Measurements from ENCODE around the gene MYRIP.

Gene MYRIP

GRCh38 chr3:40213556-40213955 lies 404.1 kb downstream of the MYRIP start:
- no peak overlapping the region for H2AFZ ChIP-seq (ENCODE audit: low read length)
- no peak overlapping the region for H3K4me3 ChIP-seq (ENCODE audit: low read depth, low read length, poor library complexity, severe bottlenecking)
- no peaks in the 10 kb centered on the region for H3K9me2 ChIP-seq (ENCODE audit: low read depth, low read length)
- TF ChIP-seq CTCF (IDR thresholded peaks at IDR 0.05; ENCODE audit: low read length) (no peak), EZH2 (IDR thresholded peaks at IDR 0.05; ENCODE audit: borderline replicate concordance, low read length) (no peak)
- H4K20me1 ChIP-seq (ENCODE audit: insufficient read depth, low read length) = no peaks in the 10 kb centered on the region
- H3K9ac ChIP-seq (ENCODE audit: low read length) = no peak overlapping the region
- H3F3A ChIP-seq (ENCODE audit: insufficient read depth, low read length) = no peaks in the 10 kb centered on the region
- H3K79me2 ChIP-seq (ENCODE audit: insufficient read depth, low read length) = no peaks in the 10 kb centered on the region
- H3K4me1 ChIP-seq (ENCODE audit: insufficient read depth, low read length, severe bottlenecking) = no peaks in the 10 kb centered on the region
- H3K27ac ChIP-seq (ENCODE audit: low read depth, low read length, poor library complexity, severe bottlenecking) = no peak overlapping the region
- H3K4me2 ChIP-seq (ENCODE audit: low read length) = no peak overlapping the region
- no peaks in the 10 kb centered on the region for H3K9me3 ChIP-seq (ENCODE audit: low read length)
- H3K36me3 ChIP-seq (ENCODE audit: insufficient read depth, low read length) = no peaks in the 10 kb centered on the region
- no peaks in the 10 kb centered on the region for H3K27me3 ChIP-seq (ENCODE audit: insufficient read depth, low read length)

GRCh38 chr3:40215015-40215414 lies 405.6 kb downstream of the MYRIP start:
- no peak overlapping the region for H3K9ac ChIP-seq (ENCODE audit: low read length)
- no peaks in the 10 kb centered on the region for H3K79me2 ChIP-seq (ENCODE audit: insufficient read depth, low read length)
- no peaks in the 10 kb centered on the region for H3K9me3 ChIP-seq (ENCODE audit: low read length)
- no peaks in the 10 kb centered on the region for H4K20me1 ChIP-seq (ENCODE audit: insufficient read depth, low read length)
- H3K36me3 ChIP-seq (ENCODE audit: insufficient read depth, low read length) = no peaks in the 10 kb centered on the region
- no peaks in the 10 kb centered on the region for H3K9me2 ChIP-seq (ENCODE audit: low read depth, low read length)
- H2AFZ ChIP-seq (ENCODE audit: low read length) = no peak overlapping the region
- no peaks in the 10 kb centered on the region for H3F3A ChIP-seq (ENCODE audit: insufficient read depth, low read length)
- no peak overlapping the region for H3K4me3 ChIP-seq (ENCODE audit: low read depth, low read length, poor library complexity, severe bottlenecking)
- no peaks in the 10 kb centered on the region for H3K27me3 ChIP-seq (ENCODE audit: insufficient read depth, low read length)
- H3K27ac ChIP-seq (ENCODE audit: low read depth, low read length, poor library complexity, severe bottlenecking) = no peak overlapping the region
- no peak overlapping the region for H3K4me2 ChIP-seq (ENCODE audit: low read length)
- TF ChIP-seq EZH2 (IDR thresholded peaks at IDR 0.05; ENCODE audit: borderline replicate concordance, low read length) (no peak), CTCF (IDR thresholded peaks at IDR 0.05; ENCODE audit: low read length) (no peak)
- H3K4me1 ChIP-seq (ENCODE audit: insufficient read depth, low read length, severe bottlenecking) = no peaks in the 10 kb centered on the region

- Histone ChIP-seq H2AFZ (ENCODE audit: low read length) (no peak overlapping the region), H3K36me3 (ENCODE audit: insufficient read depth, low read length) (no peaks in the 10 kb centered on the region), H4K20me1 (ENCODE audit: insufficient read depth, low read length) (no peaks in the 10 kb centered on the region), H3K9me2 (ENCODE audit: low read depth, low read length) (no peaks in the 10 kb centered on the region), H3K27ac (ENCODE audit: low read depth, low read length, poor library complexity, severe bottlenecking) (no peak overlapping the region), H3K79me2 (ENCODE audit: insufficient read depth, low read length) (no peaks in the 10 kb centered on the region), H3K4me3 (ENCODE audit: low read depth, low read length, poor library complexity, severe bottlenecking) (no peak overlapping the region), H3K27me3 (ENCODE audit: insufficient read depth, low read length) (no peaks in the 10 kb centered on the region), H3K9ac (ENCODE audit: low read length) (no peak overlapping the region), H3K9me3 (ENCODE audit: low read length) (no peaks in the 10 kb centered on the region), H3F3A (ENCODE audit: insufficient read depth, low read length) (no peaks in the 10 kb centered on the region), H3K4me1 (ENCODE audit: insufficient read depth, low read length, severe bottlenecking) (no peaks in the 10 kb centered on the region), H3K4me2 (ENCODE audit: low read length) (no peak overlapping the region)
- TF ChIP-seq CTCF (IDR thresholded peaks at IDR 0.05; ENCODE audit: low read length) = no peak
- no peak for TF ChIP-seq EZH2 (IDR thresholded peaks at IDR 0.05; ENCODE audit: borderline replicate concordance, low read length)
Observed at GRCh38 chr3:40216471-40216870, 407.1 kb downstream of the MYRIP start.

Data from OCI-LY1 (cell line).